Loucy (cell line): ENCODE results near the gene EIF2S3.
"Not testable (repeated sequence)": the region's sequence is repeated elsewhere in the genome, so short reads cannot be mapped to it uniquely, and the experiment has no call there.

Experiments
- H2AFZ ChIP-seq: fragments of 200-600 bp; sonication (generic); 2 replicates; pipeline ENCODE4 v1.6.0; 2016; ENCODE audit warnings: antibody characterized with exemption, mild to moderate bottlenecking, low read length, moderate library complexity
- H3F3A ChIP-seq: fragments of 200-600 bp; 2 replicates; pipeline ENCODE4 v1.6.0; 2016; ENCODE audit warnings: antibody characterized with exemption, low read depth, mild to moderate bottlenecking
- H3K27me3 ChIP-seq: fragments of 200-600 bp; sonication (generic); 2 replicates; pipeline ENCODE4 v1.6.1; 2014; ENCODE audit warnings: low read length, mild to moderate bottlenecking; ENCODE audit not compliant: insufficient read depth, poor library complexity, severe bottlenecking
- H3K36me3 ChIP-seq: fragments of 200-600 bp; sonication (generic); 2 replicates; pipeline ENCODE4 v1.6.1; 2016; ENCODE audit warnings: low read length; ENCODE audit not compliant: insufficient read depth
- H3K4me1 ChIP-seq: fragments of 200-600 bp; sonication (generic); 2 replicates; pipeline ENCODE4 v1.5.1; 2014; ENCODE audit warnings: low read length, mild to moderate bottlenecking; ENCODE audit not compliant: insufficient read depth, poor library complexity, severe bottlenecking
- H3K4me2 ChIP-seq: fragments of 200-600 bp; sonication (generic); 2 replicates; pipeline ENCODE4 v1.6.0; 2014; ENCODE audit warnings: antibody characterized with exemption, low read length, low read depth, mild to moderate bottlenecking; ENCODE audit not compliant: poor library complexity, severe bottlenecking
- H3K4me3 ChIP-seq: fragments of 200-600 bp; sonication (generic); 2 replicates; pipeline ENCODE4 v1.5.1; 2014; ENCODE audit warnings: low read length, mild to moderate bottlenecking, mixed read lengths; ENCODE audit not compliant: poor library complexity, severe bottlenecking
- H3K79me2 ChIP-seq: fragments of 200-600 bp; sonication (generic); 2 replicates; pipeline ENCODE4 v1.6.1; 2014; ENCODE audit warnings: low read length; ENCODE audit not compliant: insufficient read depth
- H3K9ac ChIP-seq: fragments of 200-600 bp; sonication (generic); 2 replicates; pipeline ENCODE4 v1.6.0; 2014; ENCODE audit warnings: mild to moderate bottlenecking, low read depth, low read length, moderate library complexity; ENCODE audit not compliant: poor library complexity, severe bottlenecking
- H3K9me2 ChIP-seq: fragments of 200-600 bp; sonication (generic); replicated peaks from 2 replicates; pipeline ENCODE4 v1.6.1; 2016; ENCODE audit warnings: low read depth, low read length, mixed read lengths
- H3K9me3 ChIP-seq: fragments of 200-600 bp; sonication (generic); 2 replicates; pipeline ENCODE4 v1.6.1; 2014; ENCODE audit warnings: mild to moderate bottlenecking, antibody characterized with exemption, low read length, low read depth; ENCODE audit not compliant: insufficient read depth
- H4K20me1 ChIP-seq: fragments of 200-600 bp; sonication (generic); 2 replicates; pipeline ENCODE4 v1.6.0; 2014; ENCODE audit warnings: antibody characterized with exemption, low read length, mild to moderate bottlenecking; ENCODE audit not compliant: insufficient read depth, poor library complexity, severe bottlenecking
- EZH2phosphoT487 ChIP-seq: fragments of 200-600 bp; IDR thresholded peaks from 2 replicates; pipeline ENCODE4 v1.6.1; 2018; ENCODE audit warnings: antibody characterized with exemption, mild to moderate bottlenecking, moderate library complexity, borderline replicate concordance
- TF ChIP-seq, protein P1 (sequence below): fragments of 200-600 bp; sonication (generic); conservative IDR thresholded peaks from 2 replicates; pipeline ENCODE4 v1.5.1; 2014; ENCODE audit warnings: mild to moderate bottlenecking, antibody characterized with exemption, low read length

The EIF2S3 gene

DNA sequence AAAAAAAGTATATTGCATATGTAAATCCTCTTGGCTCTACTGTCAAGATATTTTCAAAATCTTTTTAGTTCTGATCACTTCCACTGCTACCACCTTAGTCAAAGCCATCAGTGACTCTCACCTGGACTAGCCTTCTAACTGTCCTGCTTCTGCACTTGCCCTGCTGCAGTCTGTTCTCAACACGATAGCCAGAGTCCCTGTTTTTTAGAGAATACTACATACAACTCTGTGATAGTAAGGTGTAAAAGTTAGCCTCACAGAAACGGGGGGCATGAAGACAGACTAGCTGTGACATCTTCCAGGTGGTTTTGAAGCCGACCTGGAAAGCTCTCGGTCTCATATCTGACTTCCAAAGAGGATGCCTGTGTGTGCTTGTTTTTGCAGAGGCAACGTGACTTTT lies 24.7 kb downstream of the EIF2S3 start:
- no peak for TF ChIP-seq EZH2phosphoT487
- TF ChIP-seq, protein P1, sequence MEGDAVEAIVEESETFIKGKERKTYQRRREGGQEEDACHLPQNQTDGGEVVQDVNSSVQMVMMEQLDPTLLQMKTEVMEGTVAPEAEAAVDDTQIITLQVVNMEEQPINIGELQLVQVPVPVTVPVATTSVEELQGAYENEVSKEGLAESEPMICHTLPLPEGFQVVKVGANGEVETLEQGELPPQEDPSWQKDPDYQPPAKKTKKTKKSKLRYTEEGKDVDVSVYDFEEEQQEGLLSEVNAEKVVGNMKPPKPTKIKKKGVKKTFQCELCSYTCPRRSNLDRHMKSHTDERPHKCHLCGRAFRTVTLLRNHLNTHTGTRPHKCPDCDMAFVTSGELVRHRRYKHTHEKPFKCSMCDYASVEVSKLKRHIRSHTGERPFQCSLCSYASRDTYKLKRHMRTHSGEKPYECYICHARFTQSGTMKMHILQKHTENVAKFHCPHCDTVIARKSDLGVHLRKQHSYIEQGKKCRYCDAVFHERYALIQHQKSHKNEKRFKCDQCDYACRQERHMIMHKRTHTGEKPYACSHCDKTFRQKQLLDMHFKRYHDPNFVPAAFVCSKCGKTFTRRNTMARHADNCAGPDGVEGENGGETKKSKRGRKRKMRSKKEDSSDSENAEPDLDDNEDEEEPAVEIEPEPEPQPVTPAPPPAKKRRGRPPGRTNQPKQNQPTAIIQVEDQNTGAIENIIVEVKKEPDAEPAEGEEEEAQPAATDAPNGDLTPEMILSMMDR: no peak

DNA sequence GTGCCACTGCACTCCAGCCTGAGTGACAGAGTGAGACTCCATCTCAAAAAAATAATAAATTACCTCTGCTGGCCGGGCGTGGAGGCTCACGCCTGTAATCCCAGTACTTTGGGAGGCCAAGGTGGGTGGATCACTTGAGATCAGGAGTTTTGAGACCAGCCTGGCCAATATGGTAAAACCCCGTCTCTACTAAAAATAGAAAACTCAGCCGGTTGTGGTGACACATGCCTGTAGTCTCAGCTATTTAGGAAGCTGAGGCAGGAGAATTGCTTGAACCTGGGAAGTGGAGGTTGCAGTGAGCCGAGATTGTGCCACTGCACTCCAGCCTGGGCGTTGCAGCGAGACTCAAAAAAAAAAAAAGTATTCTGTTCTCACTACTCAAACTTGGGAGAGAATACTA lies 25.5 kb downstream of the EIF2S3 start:
- H2AFZ ChIP-seq, H3K9ac ChIP-seq, H3K4me1 ChIP-seq, H3F3A ChIP-seq, H3K4me2 ChIP-seq, H4K20me1 ChIP-seq, H3K4me3 ChIP-seq, H3K9me3 ChIP-seq, H3K79me2 ChIP-seq, H3K9me2 ChIP-seq, H3K27me3 ChIP-seq: not testable (repeated sequence)
- H3K36me3 ChIP-seq: peaks cover 19% of the 10 kb centered on the region; the same call in 1 of the 2 replicates

More for the DNA sequence above, 24.7 kb downstream of the EIF2S3 start:
- Histone ChIP-seq H3F3A (no peaks in the 10 kb centered on the region), H4K20me1 (no peaks in the 10 kb centered on the region), H3K9ac (no peak overlapping the region), H3K9me2 (no peaks in the 10 kb centered on the region), H2AFZ (no peak overlapping the region), H3K4me1 (no peaks in the 10 kb centered on the region), H3K4me2 (no peak overlapping the region), H3K79me2 (no peaks in the 10 kb centered on the region), H3K36me3 (peaks cover 25% of the 10 kb centered on the region; the same call in 1 of the 2 replicates), H3K27me3 (no peaks in the 10 kb centered on the region), H3K9me3 (no peaks in the 10 kb centered on the region), H3K4me3 (no peak overlapping the region)

DNA sequence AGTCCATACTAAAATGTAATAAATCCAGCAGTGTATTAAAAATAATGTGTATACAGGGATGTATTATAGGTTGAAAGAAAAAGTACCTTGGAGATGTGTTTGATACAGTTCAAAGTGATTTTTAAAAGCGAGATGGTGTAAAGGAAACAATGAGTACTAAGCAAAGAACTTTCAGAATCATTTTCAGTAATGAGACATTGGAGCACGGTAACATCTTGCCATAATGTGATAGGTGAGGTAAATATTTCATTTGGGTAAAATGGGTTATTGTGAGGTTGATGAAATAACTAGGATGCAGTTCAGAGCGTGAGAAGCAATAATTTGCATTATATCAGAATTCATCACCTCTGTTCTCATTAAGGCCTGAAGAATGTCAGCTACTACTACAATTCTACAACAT lies 25.9 kb downstream of the EIF2S3 start:
- Histone ChIP-seq H3K4me3 (no peak overlapping the region), H3K9me3 (no peaks in the 10 kb centered on the region), H3K36me3 (peaks cover 14% of the 10 kb centered on the region; the same call in 1 of the 2 replicates), H3K4me1 (no peaks in the 10 kb centered on the region), H3F3A (no peaks in the 10 kb centered on the region), H3K4me2 (no peak overlapping the region), H2AFZ (no peak overlapping the region), H3K27me3 (no peaks in the 10 kb centered on the region), H3K9ac (no peak overlapping the region), H4K20me1 (no peaks in the 10 kb centered on the region), H3K9me2 (no peaks in the 10 kb centered on the region), H3K79me2 (no peaks in the 10 kb centered on the region)
- TF ChIP-seq EZH2phosphoT487: no peak
- TF ChIP-seq, protein P1: no peak

DNA sequence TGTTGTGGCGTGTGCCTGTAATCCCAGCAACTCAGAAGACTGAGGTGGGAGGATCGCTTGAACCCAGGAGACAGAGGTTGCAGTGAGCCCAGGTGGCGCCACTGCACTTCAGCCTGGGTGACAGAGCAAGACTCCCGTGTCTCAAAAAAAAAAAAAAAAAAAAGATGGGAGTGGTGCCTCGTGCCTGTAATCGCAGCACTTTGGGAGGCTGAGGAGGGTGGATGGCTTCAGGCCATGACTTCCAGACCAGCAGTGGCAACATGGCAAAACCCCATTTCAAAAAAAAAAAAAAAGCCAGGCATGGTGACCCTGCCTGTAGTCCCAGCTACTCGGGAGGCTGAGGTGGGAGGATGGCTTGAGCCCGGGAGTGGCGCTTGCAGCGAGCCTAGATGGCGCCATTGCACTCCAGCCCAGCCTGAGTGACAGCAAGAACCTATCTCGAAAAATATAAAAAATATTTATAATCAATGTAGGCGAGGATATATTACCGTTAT lies 27.0 kb downstream of the EIF2S3 start:
- no peaks in the 10 kb centered on the region for H3F3A ChIP-seq
- no peak overlapping the region for H2AFZ ChIP-seq
- no peak for TF ChIP-seq EZH2phosphoT487
- TF ChIP-seq, protein P1: peak; percentile 46
- no peaks in the 10 kb centered on the region for H3K4me1 ChIP-seq
- H3K79me2 ChIP-seq: no peaks in the 10 kb centered on the region
- no peaks in the 10 kb centered on the region for H3K9me3 ChIP-seq
- H3K9ac ChIP-seq: no peak overlapping the region
- peaks cover 7% of the 10 kb centered on the region; the same call in 1 of the 2 replicates for H3K36me3 ChIP-seq
- H3K4me3 ChIP-seq: peak overlapping the region; percentile 43
- H3K4me2 ChIP-seq: peak overlapping the region; percentile 46
- no peaks in the 10 kb centered on the region for H3K27me3 ChIP-seq
- no peaks in the 10 kb centered on the region for H4K20me1 ChIP-seq
- H3K9me2 ChIP-seq: no peaks in the 10 kb centered on the region
